ENCODE results near the gene GAA. TPM values are rescaled to one million over a fixed set of nuclear protein-coding genes. Genes with fewer than 3 reads are reported as not detected.

GAA gene
- total RNA-seq, 1 experiment from 2014 or later, result 36.1 TPM

- H3K36me3 ChIP-seq (ENCODE audit: control insufficient read depth, insufficient read depth, low read length), result no peaks in the 10 kb centered on the region
- H3K27me3 ChIP-seq (ENCODE audit: control insufficient read depth, insufficient read depth, low read length), result no peaks in the 10 kb centered on the region
- ChIA-PET POLR2A (no interaction called here), CTCF (no interaction called here)
- no peak overlapping the region for H3K4me3 ChIP-seq (ENCODE audit: low read depth in 2 of 2, low read length in 2 of 2)
- in situ Hi-C loops (cut with HindIII; ENCODE audit: low pct_unique_long_range_greater_than_20kb, low sequenced_read_pairs), result no loop called here
- H3K4me1 ChIP-seq (ENCODE audit: control insufficient read depth, insufficient read depth, low read length), result no peaks in the 10 kb centered on the region; the same call in 1 of the 2 replicates
- ATAC-seq, result no peak
- TF ChIP-seq TCF7L2 (IDR thresholded peaks at IDR 0.05; ENCODE audit: low read depth, low read length), result no peak
- TF ChIP-seq POLR2AphosphoS5 (IDR thresholded peaks at IDR 0.05; ENCODE audit: low read depth, low read length), result no peak
- no peak for TF ChIP-seq CTCF (IDR thresholded peaks at IDR 0.05)
- no peak for TF ChIP-seq SIN3A (IDR thresholded peaks at IDR 0.05; ENCODE audit: borderline replicate concordance, insufficient read depth, low read depth, low read length)
- TF ChIP-seq REST (IDR thresholded peaks at IDR 0.05; ENCODE audit: insufficient read depth in 1 of 2, low read depth in 2 of 2, low read length in 1 of 2), result no peak
- no TSS peak for BruUV-seq (replicated peaks)
- no peak overlapping the region for H3K27ac ChIP-seq (ENCODE audit: low read length)
- intact Hi-C loops (cut with micrococcal nuclease; ENCODE audit: unreplicated experiment), result no loop called here
- no peaks in the 10 kb centered on the region for H3K9me3 ChIP-seq (ENCODE audit: control insufficient read depth, insufficient read depth, low read depth, low read length)
- no peak for DNase-seq (ENCODE audit: low read depth, low spot score)
Measured at GRCh38 chr17:80110927-80111701, 9.7 kb downstream of the GAA start.

- H3K27me3 ChIP-seq (ENCODE audit: control insufficient read depth, insufficient read depth, low read length), result no peaks in the 10 kb centered on the region
- H3K27ac ChIP-seq (ENCODE audit: low read length), result no peak overlapping the region
- no peaks in the 10 kb centered on the region; the same call in 1 of the 2 replicates for H3K4me1 ChIP-seq (ENCODE audit: control insufficient read depth, insufficient read depth, low read length)
- ChIA-PET POLR2A (no interaction called here), CTCF (no interaction called here)
- DNase-seq (ENCODE audit: low read depth, low spot score) (no peak), ATAC-seq (peak; percentile 55)
- H3K4me3 ChIP-seq (ENCODE audit: low read depth in 2 of 2, low read length in 2 of 2), result no peak overlapping the region
- no peak for TF ChIP-seq SIN3A (IDR thresholded peaks at IDR 0.05; ENCODE audit: borderline replicate concordance, insufficient read depth, low read depth, low read length)
- TF ChIP-seq POLR2AphosphoS5 (IDR thresholded peaks at IDR 0.05; ENCODE audit: low read depth, low read length), result no peak
- no peak for TF ChIP-seq CTCF (IDR thresholded peaks at IDR 0.05)
- no peak for TF ChIP-seq TCF7L2 (IDR thresholded peaks at IDR 0.05; ENCODE audit: low read depth, low read length)
- no peak for TF ChIP-seq REST (IDR thresholded peaks at IDR 0.05; ENCODE audit: insufficient read depth in 1 of 2, low read depth in 2 of 2, low read length in 1 of 2)
- in situ Hi-C loops (cut with HindIII; ENCODE audit: low pct_unique_long_range_greater_than_20kb, low sequenced_read_pairs), result no loop called here
- intact Hi-C loops (cut with micrococcal nuclease; ENCODE audit: unreplicated experiment), result no loop called here
- H3K9me3 ChIP-seq (ENCODE audit: control insufficient read depth, insufficient read depth, low read depth, low read length), result no peaks in the 10 kb centered on the region
- H3K36me3 ChIP-seq (ENCODE audit: control insufficient read depth, insufficient read depth, low read length), result no peaks in the 10 kb centered on the region
- BruUV-seq (replicated peaks), result no TSS peak
Measured at GRCh38 chr17:80111702-80112470, 10.5 kb downstream of the GAA start.

All from Panc1 (cell line).